GM20000 (cell line): ENCODE measurements around the gene SCAPER.

ENCODE experiments used
- DNase-seq: peaks from one replicate; pipeline ENCODE4 v3.0.0; 2012; ENCODE audit warnings: low spot score
- TF ChIP-seq, protein P1 (sequence below): IDR thresholded peaks from 2 replicates; pipeline ENCODE4 v1.5.1; 2012; ENCODE audit warnings: mild to moderate bottlenecking, control low read depth; ENCODE audit errors: extremely low read depth, missing control alignments

SCAPER gene

DNA sequence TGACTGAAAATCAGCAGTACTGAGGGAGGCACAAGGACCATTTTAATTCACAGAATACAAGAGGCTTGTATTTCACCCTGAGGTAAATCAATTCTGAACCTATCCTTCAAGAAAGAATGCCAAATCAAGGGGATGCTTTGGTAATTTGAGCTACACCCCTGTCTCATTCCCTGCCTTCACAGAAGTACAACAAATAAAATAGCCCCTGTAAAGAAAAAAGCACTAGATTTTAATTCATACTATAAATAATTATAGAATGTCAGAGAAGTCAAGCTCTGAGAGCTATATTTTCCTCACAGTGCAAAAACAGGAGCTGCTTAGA, 319.6 kb downstream of the SCAPER start:
- no peak for DNase-seq
- TF ChIP-seq, protein P1, sequence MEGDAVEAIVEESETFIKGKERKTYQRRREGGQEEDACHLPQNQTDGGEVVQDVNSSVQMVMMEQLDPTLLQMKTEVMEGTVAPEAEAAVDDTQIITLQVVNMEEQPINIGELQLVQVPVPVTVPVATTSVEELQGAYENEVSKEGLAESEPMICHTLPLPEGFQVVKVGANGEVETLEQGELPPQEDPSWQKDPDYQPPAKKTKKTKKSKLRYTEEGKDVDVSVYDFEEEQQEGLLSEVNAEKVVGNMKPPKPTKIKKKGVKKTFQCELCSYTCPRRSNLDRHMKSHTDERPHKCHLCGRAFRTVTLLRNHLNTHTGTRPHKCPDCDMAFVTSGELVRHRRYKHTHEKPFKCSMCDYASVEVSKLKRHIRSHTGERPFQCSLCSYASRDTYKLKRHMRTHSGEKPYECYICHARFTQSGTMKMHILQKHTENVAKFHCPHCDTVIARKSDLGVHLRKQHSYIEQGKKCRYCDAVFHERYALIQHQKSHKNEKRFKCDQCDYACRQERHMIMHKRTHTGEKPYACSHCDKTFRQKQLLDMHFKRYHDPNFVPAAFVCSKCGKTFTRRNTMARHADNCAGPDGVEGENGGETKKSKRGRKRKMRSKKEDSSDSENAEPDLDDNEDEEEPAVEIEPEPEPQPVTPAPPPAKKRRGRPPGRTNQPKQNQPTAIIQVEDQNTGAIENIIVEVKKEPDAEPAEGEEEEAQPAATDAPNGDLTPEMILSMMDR = no peak

DNA sequence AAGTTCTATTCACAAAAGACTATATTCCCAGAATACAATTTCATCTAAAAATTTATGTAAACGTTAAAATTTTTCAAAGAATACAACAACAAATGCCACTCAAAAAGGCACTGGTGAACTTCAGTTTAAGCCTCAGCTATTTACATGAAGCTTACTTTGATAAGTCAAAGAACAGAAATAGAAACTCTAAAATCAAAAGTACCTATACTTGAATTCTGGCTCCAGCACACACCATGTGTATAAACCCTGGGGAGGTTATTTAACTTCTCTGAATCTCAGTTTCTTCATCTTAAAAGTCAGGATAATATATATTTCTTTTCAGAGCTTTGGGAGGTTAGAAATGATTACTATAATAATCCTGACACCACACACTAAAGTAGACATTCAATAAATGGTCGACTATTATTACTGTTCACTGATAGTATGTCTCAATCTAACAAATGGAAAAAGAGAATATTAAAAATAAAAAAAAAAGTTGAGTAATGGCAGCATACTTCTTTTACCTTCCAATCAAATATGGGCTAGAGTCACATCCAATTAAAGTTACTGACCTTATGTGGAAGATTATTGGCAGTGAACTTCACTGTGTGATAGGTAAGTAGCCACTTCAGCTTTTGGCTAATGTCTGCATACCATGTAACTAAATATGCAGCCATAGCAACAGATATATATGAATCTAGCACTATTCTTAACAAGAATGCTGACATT, 320.1 kb downstream of the SCAPER start:
- no peak for DNase-seq

DNA sequence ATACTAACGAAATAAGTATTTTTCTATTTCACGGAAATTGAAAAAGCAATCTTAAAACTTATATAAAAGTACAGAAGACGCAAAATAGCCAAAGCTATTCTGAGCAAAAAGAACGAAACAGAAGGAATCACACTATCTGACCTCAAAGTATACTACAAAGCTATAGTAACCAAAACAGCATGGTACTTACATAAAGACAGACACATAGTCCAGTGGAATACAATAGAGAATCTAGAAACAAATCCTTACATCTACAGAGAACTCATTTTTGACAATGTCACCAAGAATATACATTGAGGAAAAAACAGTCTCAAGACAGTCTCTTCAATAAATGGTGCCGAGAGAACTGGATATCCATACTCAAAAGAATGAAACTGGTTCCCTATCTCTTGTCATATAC, 322.6 kb downstream of the SCAPER start:
- no peak for DNase-seq
- TF ChIP-seq, protein P1 = no peak

More for the DNA sequence above, 320.1 kb downstream of the SCAPER start:
- TF ChIP-seq, protein P1 = no peak

- TF ChIP-seq, protein P1 = no peak
- DNase-seq = no peak
Measured at GRCh38 chr15:76577879-76578512, 327.1 kb downstream of the SCAPER start.

GRCh38 chr15:76576523-76577279, 328.4 kb downstream of the SCAPER start:
- TF ChIP-seq, protein P1 = no peak
- no peak for DNase-seq

DNA sequence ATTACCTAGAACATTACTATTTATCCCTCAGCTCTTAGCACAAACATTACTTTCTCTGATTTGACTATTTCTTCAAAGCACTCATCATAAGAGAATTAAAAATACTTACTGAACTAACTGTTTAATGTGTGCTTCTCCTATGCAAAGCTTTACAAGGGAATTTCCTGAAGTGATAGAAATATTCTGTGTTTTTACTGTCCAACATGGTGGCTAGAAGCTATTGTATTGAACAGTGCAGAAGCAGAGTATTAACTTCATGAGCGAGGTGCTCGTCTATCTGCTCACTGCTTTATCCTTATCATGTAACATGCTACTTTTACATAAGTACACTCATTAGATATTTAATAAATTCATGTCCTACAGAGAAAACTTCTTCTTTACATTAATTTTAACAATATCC, 329.5 kb downstream of the SCAPER start:
- TF ChIP-seq, protein P1 = no peak
- no peak for DNase-seq

DNA sequence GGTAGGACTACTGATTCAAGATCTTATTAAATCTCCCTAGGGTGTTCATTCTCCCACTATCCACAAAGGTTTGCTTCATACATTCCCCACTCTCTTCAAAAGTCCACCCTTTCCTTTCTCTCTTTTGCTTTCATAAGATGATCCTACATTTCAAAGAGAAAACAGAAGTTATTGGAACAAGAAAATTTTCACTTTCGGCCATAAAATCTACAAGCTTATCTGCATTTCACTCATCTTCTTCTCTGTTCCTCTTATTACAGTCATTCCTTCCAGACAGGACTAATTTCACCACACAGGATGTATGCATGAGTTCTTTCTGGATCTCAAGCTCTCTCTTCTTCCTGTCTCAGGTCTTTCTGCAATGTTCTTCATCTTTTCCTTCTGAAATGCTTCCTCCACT, 329.9 kb downstream of the SCAPER start:
- TF ChIP-seq, protein P1 = no peak
- DNase-seq = peak; percentile 71
